Colon (tissue), 2 donors: ENCODE data around the gene STRBP.
"Not testable (repeated sequence)": the region's sequence is repeated elsewhere in the genome, so short reads cannot be mapped to it uniquely, and the experiment has no call there.

Source experiments
- FAIRE-seq: peaks from 2 replicates; lab custom pipeline; 2012; peaks lifted over from hg19 to GRCh38; lab: Jason Lieb, UNC
- donor health status: control.
- donor health status: control.

STRBP gene

DNA sequence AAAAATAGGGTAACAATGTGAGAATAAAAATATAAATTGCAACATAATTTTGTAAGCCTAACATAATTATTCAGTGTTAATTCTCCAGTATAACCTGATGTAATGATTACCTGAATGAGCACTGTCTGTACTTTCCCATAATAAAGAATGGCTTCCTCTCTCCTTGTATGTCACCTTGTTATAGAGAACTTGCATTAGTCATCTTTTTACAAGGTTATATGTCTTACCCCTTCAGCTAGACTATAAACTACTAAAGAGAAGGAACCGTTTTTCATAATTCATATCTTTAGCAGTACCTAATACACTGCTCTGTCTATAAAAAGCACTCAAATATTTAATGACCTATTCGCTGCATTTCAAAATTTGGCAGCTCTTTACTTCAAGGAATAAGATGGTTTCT is 19.8 kb downstream of the STRBP start:
- no peak for FAIRE-seq

GRCh38 chr9:123246534-123246933 is 21.9 kb downstream of the STRBP start:
- FAIRE-seq, result no peak

DNA sequence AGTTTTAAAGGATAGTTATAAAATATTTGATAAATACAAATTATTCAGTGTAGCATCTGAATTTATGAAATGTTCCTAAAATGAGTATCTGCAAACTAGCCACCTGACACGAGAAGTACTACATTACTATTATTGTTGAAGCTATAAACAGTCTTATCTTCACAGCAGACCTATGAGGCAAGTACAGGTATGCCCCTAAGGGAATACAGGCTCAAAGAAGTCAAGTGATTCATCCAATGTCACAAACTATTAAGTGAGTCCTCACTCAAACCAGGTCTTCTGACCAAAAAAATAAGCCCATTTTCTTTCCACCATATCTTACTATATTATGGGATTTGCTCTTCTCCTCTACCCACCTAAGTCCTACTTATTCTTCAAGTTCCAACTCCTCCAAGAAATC is 28.7 kb downstream of the STRBP start:
- no peak for FAIRE-seq

DNA sequence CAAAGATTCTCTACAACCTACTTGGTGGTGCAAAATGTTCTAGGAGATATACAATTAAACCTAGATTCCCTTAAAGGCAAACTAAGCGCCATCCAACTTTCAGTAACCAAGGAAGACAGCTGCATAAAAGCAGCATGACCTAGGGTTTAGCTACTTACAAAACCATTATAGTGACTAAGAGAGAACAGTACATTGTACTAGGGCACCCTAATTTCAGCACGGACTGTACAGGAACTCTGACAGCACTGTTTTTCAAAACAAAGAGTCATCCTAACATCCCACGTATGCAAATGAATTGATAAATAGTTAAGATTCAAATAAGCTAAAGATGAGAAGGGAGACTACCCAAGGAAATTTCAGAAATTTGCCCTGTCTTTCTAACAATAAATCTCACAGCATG is 30.0 kb downstream of the STRBP start:
- no peak for FAIRE-seq

DNA sequence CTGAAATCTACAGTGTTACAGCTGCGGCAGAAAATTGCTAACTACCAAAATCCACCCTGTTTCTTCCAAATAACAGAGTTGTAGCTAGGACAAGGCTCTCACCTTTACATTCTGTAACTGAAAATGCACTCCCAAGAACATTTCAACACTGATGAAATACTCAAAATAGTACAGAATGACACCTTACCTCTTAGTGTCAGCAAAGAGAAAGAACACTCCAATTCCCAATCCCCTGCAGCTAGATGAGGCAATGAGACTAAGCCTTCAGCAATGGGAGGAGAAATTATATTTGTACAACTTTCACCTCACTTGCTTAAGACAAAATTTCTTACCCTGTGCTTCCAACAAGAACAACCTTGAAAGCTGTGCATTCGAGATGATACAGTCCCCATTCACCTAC is 31.2 kb downstream of the STRBP start:
- no peak for FAIRE-seq

GRCh38 chr9:123235448-123235847 is 32.9 kb downstream of the STRBP start:
- no peak for FAIRE-seq

- no peak for FAIRE-seq
These were observed 33.5 kb downstream of the STRBP start for GRCh38 chr9:123234853-123235252.

DNA sequence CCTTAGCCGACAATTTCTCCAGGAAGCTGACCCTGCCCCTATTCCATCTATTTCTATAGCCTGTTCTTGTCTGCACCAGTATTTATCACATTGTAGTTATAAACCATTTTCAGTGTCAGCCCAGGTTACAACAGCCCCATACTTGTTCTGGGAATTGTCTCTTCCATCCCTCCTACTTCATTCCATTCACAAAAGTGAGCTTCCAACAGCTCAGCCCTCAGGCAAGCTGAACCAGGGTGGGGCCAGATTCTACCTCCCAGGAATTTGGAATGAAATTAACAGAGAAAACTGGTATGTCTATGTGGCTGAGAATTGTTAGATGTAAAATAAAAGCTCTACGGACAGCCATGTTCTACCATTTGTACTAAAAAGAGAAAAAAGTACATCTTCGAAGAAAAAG is 36.1 kb downstream of the STRBP start:
- no peak for FAIRE-seq

- FAIRE-seq, result no peak
These were observed 37.0 kb downstream of the STRBP start for GRCh38 chr9:123231421-123231820.

GRCh38 chr9:123228967-123229366 is 39.4 kb downstream of the STRBP start:
- FAIRE-seq, result no peak

- no peak for FAIRE-seq
These were observed 42.4 kb downstream of the STRBP start for GRCh38 chr9:123225995-123226394.

DNA sequence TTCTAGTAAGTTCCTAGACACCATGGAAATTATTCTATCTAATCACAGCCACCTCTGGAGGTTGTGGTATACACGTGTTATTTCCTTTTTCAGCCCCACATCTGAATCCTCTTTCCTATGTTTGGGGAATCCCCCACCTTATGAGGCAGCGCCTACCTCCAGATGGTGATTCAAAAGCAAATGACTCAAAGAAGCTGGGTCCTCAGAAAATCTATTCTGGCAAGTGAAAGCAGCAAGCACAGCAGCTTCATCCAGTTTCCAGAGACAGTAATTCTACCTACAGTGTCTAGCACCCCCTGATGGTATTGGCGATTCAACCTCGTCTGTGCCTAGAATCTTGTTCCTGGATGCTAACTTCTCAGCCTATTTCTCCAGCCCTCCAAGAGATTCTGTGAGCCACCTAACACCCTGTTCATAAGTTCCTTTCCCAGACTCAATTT is 43.0 kb downstream of the STRBP start:
- FAIRE-seq, result no peak

- FAIRE-seq, result no peak
These were observed 48.3 kb downstream of the STRBP start for GRCh38 chr9:123220127-123220526.

DNA sequence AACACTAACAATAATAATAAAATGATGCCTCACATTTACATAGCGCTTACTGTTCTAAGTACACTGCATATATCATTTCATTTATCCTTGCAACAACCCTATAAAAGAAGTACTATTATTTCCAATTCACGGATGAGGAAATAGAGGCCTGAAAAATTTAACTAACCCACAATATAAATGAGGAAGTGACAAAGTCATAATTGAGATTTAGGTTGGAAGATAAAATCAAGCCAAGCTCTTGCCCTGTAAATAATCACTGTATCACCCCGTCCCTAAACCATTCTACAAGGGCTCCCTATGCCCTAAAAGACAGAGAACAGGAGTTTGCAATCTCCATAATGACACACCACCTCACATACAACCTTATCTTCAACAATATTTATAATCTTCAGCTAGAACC is 49.6 kb downstream of the STRBP start:
- FAIRE-seq, result no peak

- FAIRE-seq, result no peak
These were observed 51.2 kb downstream of the STRBP start for GRCh38 chr9:123217128-123217654.

DNA sequence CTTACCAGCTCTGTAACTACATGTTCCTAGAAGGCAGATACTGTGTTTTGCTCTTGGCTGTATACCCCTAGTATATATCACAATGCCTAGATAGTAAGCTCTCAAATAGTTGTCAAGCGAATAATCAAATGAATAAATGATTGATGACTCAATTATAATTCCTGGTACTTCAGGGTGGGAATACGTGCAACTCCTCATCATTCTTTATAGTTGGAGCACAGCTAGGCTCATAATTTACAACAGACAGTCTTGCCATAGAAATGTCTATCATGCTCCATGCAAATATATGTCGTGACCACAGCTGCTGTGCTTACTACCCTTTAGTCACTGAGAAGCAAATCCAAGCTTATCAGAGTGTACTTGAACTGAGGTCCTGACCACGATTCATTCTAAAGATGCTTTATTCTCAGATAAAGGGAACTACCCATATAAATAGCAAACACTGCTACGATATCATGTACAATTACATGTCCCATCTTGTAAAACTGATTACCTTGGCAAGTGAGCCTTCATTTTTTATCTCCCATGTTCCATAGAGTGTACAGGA is 52.1 kb downstream of the STRBP start:
- FAIRE-seq, result no peak

DNA sequence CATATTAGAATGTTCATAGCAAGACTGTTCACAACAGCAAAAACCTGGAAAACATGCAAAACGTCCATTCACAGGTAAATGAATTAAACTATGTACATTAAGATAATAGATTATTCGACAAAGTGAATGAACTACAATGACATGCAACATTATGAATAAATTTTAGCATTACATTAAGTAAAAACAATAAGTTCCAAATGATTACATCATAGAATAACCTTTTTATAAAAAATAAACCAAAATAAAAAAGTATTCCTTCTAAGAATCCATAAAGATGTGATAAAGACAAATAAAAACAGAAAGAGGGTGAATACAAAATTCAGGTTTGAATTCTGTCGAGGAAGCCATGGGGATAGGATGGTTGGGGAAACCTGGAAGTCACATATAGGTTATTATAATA is 57.3 kb downstream of the STRBP start:
- FAIRE-seq, result no peak

DNA sequence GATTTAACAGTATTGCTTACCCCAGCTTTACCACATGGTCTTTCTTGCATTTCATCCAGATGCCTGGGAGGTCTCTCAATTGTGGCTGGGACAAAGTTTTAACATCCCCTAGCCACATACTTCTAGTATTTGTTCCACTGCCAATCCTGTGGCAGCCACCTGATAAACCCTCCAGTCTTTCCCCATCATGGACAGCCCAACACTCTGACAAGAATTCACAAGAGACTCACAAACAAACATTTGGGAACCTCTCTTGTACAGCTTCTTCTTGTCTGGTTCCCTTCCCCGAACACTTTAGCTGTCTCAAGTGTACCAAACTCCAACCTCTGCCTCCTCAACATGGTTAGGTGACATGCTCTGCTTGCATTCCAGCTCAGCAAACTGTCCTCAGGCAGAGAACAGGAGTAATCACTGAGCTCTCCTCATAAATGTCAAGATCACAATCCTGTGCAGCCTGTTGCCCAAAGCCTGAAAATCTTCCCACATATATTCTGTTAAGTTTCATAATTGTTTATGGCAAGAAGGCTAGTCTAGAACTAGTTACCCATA is 59.7 kb downstream of the STRBP start:
- FAIRE-seq, result no peak

DNA sequence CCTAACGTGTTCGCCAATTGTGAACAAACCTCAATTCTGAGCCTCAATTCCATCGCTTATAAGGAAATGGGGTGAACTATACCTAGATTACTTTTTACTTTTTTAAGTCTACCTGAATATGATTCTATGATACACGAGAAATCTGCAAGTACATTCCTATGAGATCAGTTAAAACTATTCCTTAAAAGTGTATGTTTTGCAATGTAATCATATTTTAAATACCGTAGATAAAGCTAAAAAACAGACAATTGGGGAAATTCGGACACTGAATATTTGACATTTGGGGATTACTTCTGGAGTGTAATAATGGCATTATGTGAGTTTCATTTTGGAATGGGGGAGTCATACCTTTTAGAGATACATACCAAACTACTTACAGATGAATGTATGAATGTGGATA is 62.3 kb downstream of the STRBP start:
- FAIRE-seq, result no peak

DNA sequence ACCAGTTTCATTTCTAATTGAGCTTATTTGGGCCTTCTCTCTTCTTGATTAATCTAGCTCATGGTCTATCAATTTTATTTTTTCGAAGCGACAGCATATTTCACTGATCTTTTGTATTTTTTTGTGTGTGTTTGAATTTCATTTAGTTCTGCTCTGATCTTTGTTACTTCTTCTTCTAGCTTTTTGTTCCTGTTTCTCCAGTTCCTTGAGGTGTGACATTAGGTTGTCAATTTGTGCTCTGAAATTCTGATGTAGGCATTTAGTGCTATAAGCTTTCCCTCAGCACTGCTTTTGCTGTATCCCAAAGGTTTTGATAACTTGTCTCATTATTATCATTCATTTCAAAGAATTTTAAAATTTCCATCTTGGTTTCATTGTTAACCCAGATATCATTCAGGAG is 67.3 kb downstream of the STRBP start:
- no peak for FAIRE-seq

GRCh38 chr9:123200469-123200868 is 67.9 kb downstream of the STRBP start:
- FAIRE-seq, result not testable (repeated sequence)

GRCh38 chr9:123196124-123196523 is 72.3 kb downstream of the STRBP start:
- no peak for FAIRE-seq

- FAIRE-seq, result no peak
These were observed 74.4 kb downstream of the STRBP start for GRCh38 chr9:123194023-123194422.

DNA sequence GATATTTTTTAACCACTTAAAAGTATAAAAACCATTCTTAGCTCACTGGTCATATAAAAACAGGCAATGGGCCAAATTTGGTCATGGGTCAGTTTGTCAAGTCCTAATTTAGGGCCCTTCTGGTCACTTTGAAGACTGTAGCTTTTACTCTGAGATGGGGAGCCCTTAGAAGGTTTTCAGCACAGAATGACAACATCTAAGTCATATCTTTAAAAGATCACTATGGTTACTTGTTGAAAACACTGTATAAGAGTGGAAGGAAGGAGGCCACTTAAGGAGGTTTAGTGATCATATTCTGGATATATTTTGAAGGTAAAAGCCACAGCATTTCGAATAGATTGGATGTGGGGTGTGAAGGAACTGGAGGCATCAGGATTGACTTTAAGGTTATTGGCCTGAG is 76.7 kb downstream of the STRBP start:
- no peak for FAIRE-seq
